NK-92 treated with Interleukin-12 subunit alpha and Interleukin-12 subunit beta, amount 100 ng/mL, for 24 hours (cell line): ENCODE data around the gene CD68.

ENCODE experiments used
- DNase-seq: peaks from one replicate; lab custom pipeline; 2025; lab: John Stamatoyannopoulos, UW

CD68 gene

GRCh38 chr17:7559320-7560171 is 19.9 kb upstream of the CD68 start:
- no peak for DNase-seq

GRCh38 chr17:7560172-7561027 is 19.0 kb upstream of the CD68 start:
- DNase-seq = no peak

GRCh38 chr17:7561028-7561575 is 18.3 kb upstream of the CD68 start:
- peak; percentile 69 for DNase-seq

- peak; percentile 66 for DNase-seq
These were observed 17.7 kb upstream of the CD68 start, which contains the start of gene SENP3 for GRCh38 chr17:7561589-7562207. TSS of gene SENP3 (plus strand) at chr17:7561919. CDS start at chr17:7563077, 1,158 bp downstream.

GRCh38 chr17:7562208-7562605 is 17.2 kb upstream of the CD68 start:
- DNase-seq = no peak

- DNase-seq = no peak
These were observed 16.1 kb upstream of the CD68 start for GRCh38 chr17:7563115-7563869.

- no peak for DNase-seq
These were observed 9.9 kb upstream of the CD68 start for GRCh38 chr17:7569571-7569970.

GRCh38 chr17:7570351-7570750 is 9.1 kb upstream of the CD68 start:
- DNase-seq = no peak

GRCh38 chr17:7572338-7572587 is 7.2 kb upstream of the CD68 start:
- no peak for DNase-seq

GRCh38 chr17:7572588-7573323 is 6.7 kb upstream of the CD68 start:
- DNase-seq = peak; percentile 91

GRCh38 chr17:7573324-7574080 is 5.9 kb upstream of the CD68 start:
- peak; percentile 89 for DNase-seq

GRCh38 chr17:7574176-7574953 is 5.1 kb upstream of the CD68 start:
- DNase-seq = no peak

GRCh38 chr17:7575481-7575883 is 4.0 kb upstream of the CD68 start:
- DNase-seq = no peak

- no peak for DNase-seq
These were observed 3.5 kb upstream of the CD68 start for GRCh38 chr17:7575959-7576358.

GRCh38 chr17:7576432-7576937 is 3.0 kb upstream of the CD68 start:
- DNase-seq = no peak

GRCh38 chr17:7577327-7578199 is 1.9 kb upstream of the CD68 start:
- DNase-seq = no peak

- DNase-seq = no peak
These were observed 581 bp downstream of the CD68 start for GRCh38 chr17:7579834-7580603.
